ENCODE data around the gene LPIN1. TPM values are rescaled to one million over a fixed set of nuclear protein-coding genes. Genes with fewer than 3 reads are reported as not detected.

The LPIN1 gene
- total and polyA plus RNA-seq, 2 experiments from 2014 or later = 34.5 to 35.3 TPM

- no peak overlapping the region for H3K4me2 ChIP-seq
- 95% methylated on average over 4 of the region's 4 CpGs for WGBS (ENCODE audit: low lambda C conversion rate, missing lambda C conversion rate)
- H3K27ac ChIP-seq = no peak overlapping the region
Measured at GRCh38 chr2:11775384-11775783, 29.0 kb downstream of the LPIN1 start.

GRCh38 chr2:11777066-11777782, 30.8 kb downstream of the LPIN1 start:
- Histone ChIP-seq H3K9me3 (ENCODE audit: low read depth) (no peaks in the 10 kb centered on the region), H3K9me2 (replicated peaks; ENCODE audit: insufficient read depth) (no peaks in the 10 kb centered on the region), H3K79me2 (no peaks in the 10 kb centered on the region), H2AFZ (no peak overlapping the region), H3K4me1 (ENCODE audit: insufficient read depth) (peaks cover 19% of the 10 kb centered on the region), H3K4me3 (no peak overlapping the region), H3K4me2 (peak overlapping the region; percentile 45), H3K27ac (peak overlapping the region; percentile 38), H3K36me3 (replicated peaks; ENCODE audit: insufficient read depth, low read depth) (peaks cover 3% of the 10 kb centered on the region), H3K27me3 (no peaks in the 10 kb centered on the region), H4K20me1 (ENCODE audit: insufficient read depth, poor library complexity, severe bottlenecking) (no peaks in the 10 kb centered on the region)
- DNase-seq (ENCODE audit: low spot score) = peak; percentile 40
- TF ChIP-seq CTCF (IDR thresholded peaks at IDR 0.05; ENCODE audit: poor library complexity) (no peak), EZH2phosphoT487 (IDR thresholded peaks at IDR 0.05; ENCODE audit: low read depth, severe bottlenecking, unreplicated experiment) (no peak), EZH2 (IDR thresholded peaks at IDR 0.05; ENCODE audit: borderline replicate concordance) (no peak)
- 72% methylated on average over 24 of the region's 24 CpGs for WGBS (ENCODE audit: low lambda C conversion rate, missing lambda C conversion rate)

More at GRCh38 chr2:11775384-11775783, 29.0 kb downstream of the LPIN1 start:
- H4K20me1 ChIP-seq (ENCODE audit: insufficient read depth, poor library complexity, severe bottlenecking) = no peaks in the 10 kb centered on the region
- no peaks in the 10 kb centered on the region for H3K79me2 ChIP-seq
- H3K4me1 ChIP-seq (ENCODE audit: insufficient read depth) = peaks cover 19% of the 10 kb centered on the region
- H2AFZ ChIP-seq = no peak overlapping the region
- H3K27me3 ChIP-seq = no peaks in the 10 kb centered on the region
- no peaks in the 10 kb centered on the region for H3K36me3 ChIP-seq (replicated peaks; ENCODE audit: insufficient read depth, low read depth)
- no peak for DNase-seq (ENCODE audit: low spot score)
- H3K9me3 ChIP-seq (ENCODE audit: low read depth) = no peaks in the 10 kb centered on the region
- no peak overlapping the region for H3K4me3 ChIP-seq
- no peak for TF ChIP-seq EZH2phosphoT487 (IDR thresholded peaks at IDR 0.05; ENCODE audit: low read depth, severe bottlenecking, unreplicated experiment)
- TF ChIP-seq CTCF (IDR thresholded peaks at IDR 0.05; ENCODE audit: poor library complexity) = no peak
- TF ChIP-seq EZH2 (IDR thresholded peaks at IDR 0.05; ENCODE audit: borderline replicate concordance) = no peak
- no peaks in the 10 kb centered on the region for H3K9me2 ChIP-seq (replicated peaks; ENCODE audit: insufficient read depth)

GRCh38 chr2:11777886-11778415, 31.5 kb downstream of the LPIN1 start:
- TF ChIP-seq CTCF (IDR thresholded peaks at IDR 0.05; ENCODE audit: poor library complexity) (no peak), EZH2 (IDR thresholded peaks at IDR 0.05; ENCODE audit: borderline replicate concordance) (no peak)
- Histone ChIP-seq H3K4me1 (ENCODE audit: insufficient read depth) (peaks cover 19% of the 10 kb centered on the region), H3K9me3 (ENCODE audit: low read depth) (no peaks in the 10 kb centered on the region), H3K79me2 (no peaks in the 10 kb centered on the region), H2AFZ (no peak overlapping the region), H3K27me3 (no peaks in the 10 kb centered on the region), H3K4me2 (peak overlapping the region; percentile 45), H3K36me3 (replicated peaks; ENCODE audit: insufficient read depth, low read depth) (peaks cover 3% of the 10 kb centered on the region), H3K4me3 (no peak overlapping the region), H4K20me1 (ENCODE audit: insufficient read depth, poor library complexity, severe bottlenecking) (no peaks in the 10 kb centered on the region), H3K27ac (no peak overlapping the region), H3K9me2 (replicated peaks; ENCODE audit: insufficient read depth) (no peaks in the 10 kb centered on the region)
- 94% methylated on average over 13 of the region's 13 CpGs for WGBS (ENCODE audit: low lambda C conversion rate, missing lambda C conversion rate)
- no peak for DNase-seq (ENCODE audit: low spot score)
